Measurements from ENCODE around the gene LRRK1. TPM values are rescaled to one million over a fixed set of nuclear protein-coding genes. Genes with fewer than 3 reads are reported as not detected.

LRRK1 gene
- total and polyA plus RNA-seq, 12 donors: 1.5 to 8.1 (median 2.0) TPM

DNA sequence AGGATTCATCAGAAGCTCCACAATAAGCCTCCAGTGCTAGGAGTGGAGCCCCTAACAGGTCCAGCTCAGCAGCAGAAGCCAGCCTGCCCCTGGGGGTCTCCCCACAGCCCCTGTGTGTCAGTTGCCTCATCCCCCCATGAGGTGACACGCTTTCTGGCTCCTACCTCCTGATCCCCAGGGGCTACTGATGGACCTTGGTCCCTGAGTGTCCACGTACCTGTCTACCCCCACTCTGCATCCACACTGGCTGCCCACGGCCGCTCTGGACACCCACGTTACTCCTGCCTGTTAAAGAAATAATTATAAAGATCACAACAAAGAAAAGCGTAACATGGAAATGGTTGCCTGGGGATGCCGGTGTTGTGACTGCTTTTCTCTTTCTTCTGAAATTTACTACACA is 189.6 kb downstream of the LRRK1 start:
- TF ChIP-seq, protein P1, sequence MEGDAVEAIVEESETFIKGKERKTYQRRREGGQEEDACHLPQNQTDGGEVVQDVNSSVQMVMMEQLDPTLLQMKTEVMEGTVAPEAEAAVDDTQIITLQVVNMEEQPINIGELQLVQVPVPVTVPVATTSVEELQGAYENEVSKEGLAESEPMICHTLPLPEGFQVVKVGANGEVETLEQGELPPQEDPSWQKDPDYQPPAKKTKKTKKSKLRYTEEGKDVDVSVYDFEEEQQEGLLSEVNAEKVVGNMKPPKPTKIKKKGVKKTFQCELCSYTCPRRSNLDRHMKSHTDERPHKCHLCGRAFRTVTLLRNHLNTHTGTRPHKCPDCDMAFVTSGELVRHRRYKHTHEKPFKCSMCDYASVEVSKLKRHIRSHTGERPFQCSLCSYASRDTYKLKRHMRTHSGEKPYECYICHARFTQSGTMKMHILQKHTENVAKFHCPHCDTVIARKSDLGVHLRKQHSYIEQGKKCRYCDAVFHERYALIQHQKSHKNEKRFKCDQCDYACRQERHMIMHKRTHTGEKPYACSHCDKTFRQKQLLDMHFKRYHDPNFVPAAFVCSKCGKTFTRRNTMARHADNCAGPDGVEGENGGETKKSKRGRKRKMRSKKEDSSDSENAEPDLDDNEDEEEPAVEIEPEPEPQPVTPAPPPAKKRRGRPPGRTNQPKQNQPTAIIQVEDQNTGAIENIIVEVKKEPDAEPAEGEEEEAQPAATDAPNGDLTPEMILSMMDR (IDR thresholded peaks at IDR 0.05): no peak
- Histone ChIP-seq H3K4me3 (no peak overlapping the region), H3K36me3 (no peaks in the 10 kb centered on the region), H3K27me3 (no peaks in the 10 kb centered on the region), H3K4me1 (peaks cover 0 to 20% (median 3%) of the 10 kb centered on the region in 9 donors), H3K27ac (no peak overlapping the region), H3K9me3 (peaks cover 0 to 9% (median 0%) of the 10 kb centered on the region in 11 donors)
- no peak for DNase-seq
- WGBS, 2 donors: 96% methylated on average over 7 of the region's 7 CpGs
- no peak for ATAC-seq
- intact Hi-C loops (cut with DNase I): no loop called here

DNA sequence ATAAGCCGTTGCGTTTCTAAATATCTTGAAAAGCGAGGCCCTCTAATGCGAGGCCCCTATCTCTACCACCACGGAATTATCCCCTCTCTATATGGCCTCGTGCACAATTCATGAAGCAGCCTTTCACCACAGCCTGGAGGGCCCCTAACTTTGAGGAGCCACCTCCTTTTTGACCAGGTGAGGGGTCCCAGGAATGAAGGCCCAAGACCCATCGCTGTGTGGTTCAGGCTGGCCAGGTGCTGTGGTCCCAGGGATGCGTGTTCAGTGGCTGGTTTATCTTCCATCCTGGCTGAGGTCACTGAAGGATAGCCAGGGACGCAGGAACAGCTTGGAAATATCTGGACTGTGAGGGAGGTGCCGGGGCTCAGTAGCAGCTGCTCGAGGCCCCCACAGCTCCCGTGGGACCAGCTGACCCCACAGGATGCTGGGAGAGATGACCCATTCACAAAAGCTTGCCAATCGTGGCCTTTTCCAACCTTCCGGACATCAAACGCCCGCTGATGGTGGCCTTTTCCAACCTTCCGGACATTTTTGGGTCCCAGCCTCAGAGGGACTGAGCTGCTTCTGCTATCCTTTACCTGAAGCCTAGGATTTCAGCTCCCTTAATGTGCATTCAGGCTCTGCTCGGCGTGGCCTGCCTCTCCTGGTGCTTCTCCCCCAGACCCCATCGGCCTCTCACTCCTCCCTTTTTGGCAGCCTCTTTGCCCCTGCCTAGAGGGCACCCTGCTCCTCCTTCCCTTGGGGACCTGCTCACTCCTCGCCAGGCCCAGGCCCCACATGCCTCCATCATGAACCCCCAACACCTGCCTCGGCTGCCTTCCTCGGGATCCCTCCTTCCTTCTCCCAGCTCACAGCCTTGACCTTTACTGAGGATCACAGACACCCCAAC is 191.8 kb downstream of the LRRK1 start:
- Histone ChIP-seq H3K4me3 (no peak overlapping the region), H3K27ac (no peak overlapping the region), H3K4me1 (peaks cover 0 to 19% (median 4%) of the 10 kb centered on the region in 9 donors), H3K9me3 (peaks cover 0 to 9% (median 0%) of the 10 kb centered on the region in 11 donors), H3K27me3 (no peaks in the 10 kb centered on the region), H3K36me3 (no peaks in the 10 kb centered on the region)
- intact Hi-C loops (cut with DNase I): no loop called here
- DNase-seq (peak; percentile 41 to 48), ATAC-seq (peak in 5 of 8 donors; percentile 43 to 68 (median 54))
- TF ChIP-seq, protein P1 (IDR thresholded peaks at IDR 0.05): no peak
- 72 to 82% methylated on average over 23 of the region's 23 CpGs for WGBS, 2 donors

DNA sequence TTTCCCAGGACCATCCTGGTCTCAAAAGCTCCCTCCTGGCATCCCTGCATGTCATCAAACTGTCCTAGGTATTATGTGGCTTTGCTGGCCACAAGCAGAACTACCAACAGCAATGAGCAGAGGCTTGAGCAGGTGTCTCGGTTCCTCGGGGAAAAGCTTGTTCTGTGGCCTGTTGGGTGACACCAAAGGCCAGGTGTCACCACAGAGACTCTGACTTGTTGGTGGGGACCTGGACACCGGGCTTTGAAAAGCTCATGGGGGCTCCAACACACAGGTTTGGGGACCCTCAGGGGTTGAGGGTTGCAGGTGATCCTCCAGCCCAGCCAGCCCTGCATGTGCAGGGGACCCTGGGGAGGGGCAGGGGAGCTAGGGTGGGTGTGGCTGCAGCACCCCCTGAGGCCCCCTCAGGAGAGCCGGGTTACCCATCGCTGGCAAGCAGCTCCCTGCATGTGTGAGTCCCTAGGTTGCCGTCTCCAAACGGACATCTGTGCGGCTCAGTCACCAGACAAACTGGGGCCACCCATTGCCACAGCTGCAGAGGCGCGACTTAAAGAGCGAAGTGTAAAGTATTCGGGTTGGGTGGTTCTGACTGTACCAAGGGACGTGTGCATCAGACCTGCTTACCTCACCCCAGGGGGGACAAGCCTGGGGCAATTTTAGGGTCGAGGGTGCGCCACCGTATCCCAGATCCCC is 192.6 kb downstream of the LRRK1 start:
- TF ChIP-seq, protein P1 (IDR thresholded peaks at IDR 0.05): no peak
- 92% methylated on average over 16 of the region's 16 CpGs for WGBS, 2 donors
- ATAC-seq (no peak), DNase-seq (no peak)
- no peak overlapping the region for H3K27ac ChIP-seq
- H3K4me1 ChIP-seq: peaks cover 0 to 22% (median 4%) of the 10 kb centered on the region in 9 donors
- no peak overlapping the region for H3K4me3 ChIP-seq
- no peaks in the 10 kb centered on the region for H3K36me3 ChIP-seq
- intact Hi-C loops (cut with DNase I): no loop called here
- H3K9me3 ChIP-seq: peaks cover 0 to 9% (median 0%) of the 10 kb centered on the region in 11 donors
- no peaks in the 10 kb centered on the region for H3K27me3 ChIP-seq

DNA sequence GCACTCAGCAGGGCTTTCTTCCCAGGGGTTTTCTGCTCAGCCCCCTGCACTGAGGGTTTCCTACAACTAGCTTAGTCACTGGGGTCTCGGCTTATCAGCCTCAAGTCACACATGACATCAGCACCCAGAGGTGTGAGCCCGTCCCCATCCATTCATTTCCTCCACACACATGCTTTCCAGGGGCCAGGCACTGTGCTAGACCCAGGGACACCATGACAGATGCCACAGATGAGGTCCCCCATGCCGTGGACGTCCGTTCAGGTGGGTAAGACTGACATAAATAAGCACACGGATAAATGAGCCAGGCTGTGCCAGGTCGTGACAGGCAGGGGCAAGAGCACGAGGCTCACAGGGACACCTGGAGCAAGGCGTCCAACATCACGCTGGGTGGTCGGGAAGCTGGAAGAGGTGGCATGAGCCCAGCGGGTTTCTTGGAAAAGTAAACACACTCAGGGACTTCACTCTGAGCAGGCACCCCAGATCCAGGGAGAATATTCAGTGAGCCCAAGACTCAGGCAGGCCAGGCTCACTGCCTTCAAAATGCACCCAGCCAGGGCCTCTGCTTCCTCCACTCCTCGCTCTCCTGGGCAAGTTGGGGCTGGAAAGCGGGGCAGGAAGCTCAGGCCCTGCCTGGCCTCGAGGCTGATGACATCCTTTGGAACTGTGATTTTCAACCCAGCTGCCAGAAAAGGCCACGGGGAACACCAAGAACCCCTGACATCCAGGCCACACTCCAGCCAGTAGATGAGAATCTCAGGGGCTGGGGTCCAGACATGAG is 193.4 kb downstream of the LRRK1 start:
- H3K4me3 ChIP-seq: no peak overlapping the region
- peaks cover 0 to 23% (median 4%) of the 10 kb centered on the region in 9 donors for H3K4me1 ChIP-seq
- intact Hi-C loops (cut with DNase I): no loop called here
- ATAC-seq (no peak), DNase-seq (no peak)
- H3K27me3 ChIP-seq: no peaks in the 10 kb centered on the region
- no peaks in the 10 kb centered on the region for H3K36me3 ChIP-seq
- 77 to 81% methylated on average over 16 of the region's 16 CpGs for WGBS, 2 donors
- no peak overlapping the region for H3K27ac ChIP-seq
- H3K9me3 ChIP-seq: peaks cover 0 to 9% (median 0%) of the 10 kb centered on the region in 11 donors
- TF ChIP-seq, protein P1 (IDR thresholded peaks at IDR 0.05): no peak

Measured in heart right ventricle (tissue), 16 donors.